Uterus (tissue), 4 donors: ENCODE data around the gene CLCF1. TPM values are rescaled to one million over a fixed set of nuclear protein-coding genes. Genes with fewer than 3 reads are reported as not detected.

Source experiments
- DNase-seq, 2 donors: peaks; one replicate each; pipeline ENCODE4 v3.0.0-alpha.2; 2019 to 2020
- H3K27ac ChIP-seq, 2 donors: fragments of 200-600 bp; sonication (generic); 1 replicate in 1 of 2; 2 replicates in 1 of 2; pipeline ENCODE4 v1.5.1; 2016 to 2018
- H3K27me3 ChIP-seq, 2 donors: fragments of 200-600 bp; sonication (generic); one replicate each; pipeline ENCODE4 v1.5.1; 2018 to 2019; ENCODE audit warnings: control low read depth in 1 of 2
- H3K36me3 ChIP-seq, 2 donors: fragments of 200-600 bp; sonication (generic); one replicate each; pipeline ENCODE4 v1.5.1; 2019; ENCODE audit warnings: control low read depth in 1 of 2
- H3K4me1 ChIP-seq, 2 donors: fragments of 200-600 bp; sonication (generic); one replicate each; pipeline ENCODE4 v1.5.1; 2018 to 2019; ENCODE audit warnings: control low read depth in 1 of 2
- H3K4me3 ChIP-seq, 2 donors: fragments of 200-600 bp; sonication (generic); 1 replicate in 1 of 2; 2 replicates in 1 of 2; pipeline ENCODE4 v1.5.1; 2018 to 2019; ENCODE audit warnings: mild to moderate bottlenecking in 1 of 2
- H3K9me3 ChIP-seq, 2 donors: fragments of 200-600 bp; sonication (generic); one replicate each; pipeline ENCODE4 v1.5.1; 2019; ENCODE audit warnings: control low read depth in 1 of 2
- CTCF ChIP-seq, 4 experiments: fragments of 200-600 bp in 2 of 4; fragments of 450-650 bp in 2 of 4; sonication (generic) in 2 of 4; IDR thresholded peaks; one replicate each; pipeline ENCODE4 v1.5.1; 2016 to 2019; ENCODE audit warnings: antibody characterized with exemption in 4 of 4, mild to moderate bottlenecking in 2 of 4, moderate library complexity in 1 of 4
- POLR2A ChIP-seq, 2 donors: fragments of 450-650 bp; IDR thresholded peaks; one replicate each; pipeline ENCODE4 v1.6.1; 2016; ENCODE audit warnings: antibody characterized with exemption in 2 of 2, mild to moderate bottlenecking in 1 of 2, moderate library complexity in 1 of 2
- intact Hi-C: fragments of 100-400 bp; cut with DNase I; formaldehyde crosslinking; loops from one replicate; pipeline ENCODE4 v1.15.1; 2023; ENCODE audit warnings: low total_unique reads
- total RNA-seq, 4 donors: library from RNA; depleted of rRNA in 3 of 4; stranded (reverse); fragments of >200 nt in 3 of 4; gene quantifications; one replicate each; pipeline versions ENCODE4 v1.1.0 to v1.2.4, GENCODE V29; 2014 to 2023
- donor health status: DM: yes; HTN: yes; CAD: no.

The CLCF1 gene
- total RNA-seq, 4 donors from 2014 or later, result 0.77 to 19.3 (median 7.4) TPM

GRCh38 chr11:67411785-67412152, 38.4 kb upstream of the CLCF1 start:
- Histone ChIP-seq H3K27me3 (peaks cover 0 to 20% of the 10 kb centered on the region in 2 donors), H3K4me1 (peaks cover 0 to 6% of the 10 kb centered on the region in 2 donors)
- intact Hi-C loops, result no loop called here

GRCh38 chr11:67410984-67411784, 37.8 kb upstream of the CLCF1 start:
- TF ChIP-seq CTCF (IDR thresholded peaks at IDR 0.05), result no peak
- TF ChIP-seq POLR2A (IDR thresholded peaks at IDR 0.05), result no peak
- H3K4me1 ChIP-seq, result peaks cover 0 to 6% of the 10 kb centered on the region in 2 donors
- intact Hi-C loops, result no loop called here
- H3K9me3 ChIP-seq, result no peaks in the 10 kb centered on the region
- H3K36me3 ChIP-seq, result no peaks in the 10 kb centered on the region
- H3K4me3 ChIP-seq, result no peak overlapping the region
- no peak overlapping the region for H3K27ac ChIP-seq
- H3K27me3 ChIP-seq, result peaks cover 0 to 20% of the 10 kb centered on the region in 2 donors
- no peak for DNase-seq

More at GRCh38 chr11:67411785-67412152, 38.4 kb upstream of the CLCF1 start:
- TF ChIP-seq CTCF (IDR thresholded peaks at IDR 0.05) (no peak), POLR2A (IDR thresholded peaks at IDR 0.05) (no peak)
- Histone ChIP-seq H3K27ac (no peak overlapping the region), H3K9me3 (no peaks in the 10 kb centered on the region), H3K4me3 (no peak overlapping the region), H3K36me3 (no peaks in the 10 kb centered on the region)
- DNase-seq, result no peak

- intact Hi-C loops, result no loop called here
Measured at GRCh38 chr11:67410369-67410831, 37.0 kb upstream of the CLCF1 start.

GRCh38 chr11:67409781-67410368, 36.5 kb upstream of the CLCF1 start:
- H3K27me3 ChIP-seq, result peaks cover 0 to 20% of the 10 kb centered on the region in 2 donors

More at GRCh38 chr11:67410369-67410831, 37.0 kb upstream of the CLCF1 start:
- H3K27me3 ChIP-seq, result peaks cover 0 to 20% of the 10 kb centered on the region in 2 donors
- H3K4me1 ChIP-seq, result no peaks in the 10 kb centered on the region
- no peak for DNase-seq
- TF ChIP-seq CTCF (IDR thresholded peaks at IDR 0.05) (no peak), POLR2A (IDR thresholded peaks at IDR 0.05) (no peak)
- no peak overlapping the region for H3K27ac ChIP-seq
- no peaks in the 10 kb centered on the region for H3K36me3 ChIP-seq
- H3K4me3 ChIP-seq, result no peak overlapping the region
- no peaks in the 10 kb centered on the region for H3K9me3 ChIP-seq

More at GRCh38 chr11:67409781-67410368, 36.5 kb upstream of the CLCF1 start:
- Histone ChIP-seq H3K36me3 (no peaks in the 10 kb centered on the region), H3K4me3 (no peak overlapping the region), H3K4me1 (no peaks in the 10 kb centered on the region), H3K27ac (no peak overlapping the region), H3K9me3 (no peaks in the 10 kb centered on the region)
- DNase-seq, result no peak
- intact Hi-C loops, result no loop called here
- no peak for TF ChIP-seq POLR2A (IDR thresholded peaks at IDR 0.05)
- no peak for TF ChIP-seq CTCF (IDR thresholded peaks at IDR 0.05)
